HUES6 (cell line): ENCODE measurements around the gene SGIP1.

Experiments
- H3K27ac ChIP-seq: 2 replicates; pipeline ENCODE4 v1.7.0; 2013; ENCODE audit warnings: low read depth, mild to moderate bottlenecking, low read length, inconsistent platforms
- H3K27me3 ChIP-seq: 2 replicates; pipeline ENCODE4 v1.6.1; 2013; ENCODE audit warnings: low read length; ENCODE audit not compliant: control insufficient read depth, insufficient read depth
- H3K36me3 ChIP-seq: 2 replicates; pipeline ENCODE4 v1.6.1; 2013; ENCODE audit warnings: low read length; ENCODE audit not compliant: control insufficient read depth, insufficient read depth
- H3K4me1 ChIP-seq: 2 replicates; pipeline ENCODE4 v1.6.1; 2013; ENCODE audit warnings: low read length; ENCODE audit not compliant: control insufficient read depth, insufficient read depth
- H3K4me3 ChIP-seq: 2 replicates; pipeline ENCODE4 v1.5.1; 2013; ENCODE audit warnings: low read depth, low read length
- H3K9ac ChIP-seq: one replicate; pipeline ENCODE4 v1.6.1; 2013; ENCODE audit warnings: mild to moderate bottlenecking, low read length
- H3K9me3 ChIP-seq: 2 replicates; pipeline ENCODE4 v1.6.1; 2013; ENCODE audit warnings: low read depth, low read length; ENCODE audit not compliant: control insufficient read depth, insufficient read depth

Gene SGIP1

GRCh38 chr1:66503841-66504470 is 30.0 kb upstream of the SGIP1 start:
- H3K9ac ChIP-seq: no peak overlapping the region
- no peak overlapping the region for H3K27ac ChIP-seq

GRCh38 chr1:66505671-66506392 is 28.1 kb upstream of the SGIP1 start:
- no peak overlapping the region for H3K4me3 ChIP-seq
- no peaks in the 10 kb centered on the region for H3K9me3 ChIP-seq
- no peak overlapping the region for H3K27ac ChIP-seq
- no peaks in the 10 kb centered on the region for H3K27me3 ChIP-seq
- no peak overlapping the region for H3K9ac ChIP-seq
- no peaks in the 10 kb centered on the region for H3K4me1 ChIP-seq
- H3K36me3 ChIP-seq: no peaks in the 10 kb centered on the region

More at GRCh38 chr1:66503841-66504470, 30.0 kb upstream of the SGIP1 start:
- Histone ChIP-seq H3K4me1 (no peaks in the 10 kb centered on the region), H3K9me3 (no peaks in the 10 kb centered on the region), H3K36me3 (no peaks in the 10 kb centered on the region), H3K4me3 (no peak overlapping the region), H3K27me3 (no peaks in the 10 kb centered on the region)

GRCh38 chr1:66506393-66506687 is 27.6 kb upstream of the SGIP1 start:
- H3K4me1 ChIP-seq: no peaks in the 10 kb centered on the region
- no peaks in the 10 kb centered on the region for H3K9me3 ChIP-seq
- H3K9ac ChIP-seq: no peak overlapping the region
- H3K36me3 ChIP-seq: no peaks in the 10 kb centered on the region
- H3K27ac ChIP-seq: no peak overlapping the region
- no peak overlapping the region for H3K4me3 ChIP-seq
- H3K27me3 ChIP-seq: no peaks in the 10 kb centered on the region

- Histone ChIP-seq H3K9ac (no peak overlapping the region), H3K4me3 (no peak overlapping the region), H3K27me3 (no peaks in the 10 kb centered on the region), H3K9me3 (no peaks in the 10 kb centered on the region), H3K27ac (no peak overlapping the region), H3K36me3 (no peaks in the 10 kb centered on the region), H3K4me1 (no peaks in the 10 kb centered on the region)
Measured at GRCh38 chr1:66506991-66507390, 27.0 kb upstream of the SGIP1 start.

GRCh38 chr1:66510407-66510806 is 23.5 kb upstream of the SGIP1 start:
- no peak overlapping the region for H3K4me3 ChIP-seq
- H3K9ac ChIP-seq: no peak overlapping the region
- no peaks in the 10 kb centered on the region for H3K4me1 ChIP-seq
- no peaks in the 10 kb centered on the region for H3K9me3 ChIP-seq
- no peak overlapping the region for H3K27ac ChIP-seq
- no peaks in the 10 kb centered on the region for H3K27me3 ChIP-seq
- no peaks in the 10 kb centered on the region for H3K36me3 ChIP-seq

- no peaks in the 10 kb centered on the region for H3K36me3 ChIP-seq
- H3K9ac ChIP-seq: no peak overlapping the region
Measured at GRCh38 chr1:66511118-66511517, 22.8 kb upstream of the SGIP1 start.

GRCh38 chr1:66517959-66518358 is 16.0 kb upstream of the SGIP1 start:
- Histone ChIP-seq H3K27ac (no peak overlapping the region), H3K4me3 (no peak overlapping the region), H3K9me3 (no peaks in the 10 kb centered on the region), H3K9ac (no peak overlapping the region), H3K36me3 (no peaks in the 10 kb centered on the region), H3K27me3 (no peaks in the 10 kb centered on the region), H3K4me1 (no peaks in the 10 kb centered on the region)

More at GRCh38 chr1:66511118-66511517, 22.8 kb upstream of the SGIP1 start:
- H3K27me3 ChIP-seq: no peaks in the 10 kb centered on the region
- no peak overlapping the region for H3K27ac ChIP-seq
- no peaks in the 10 kb centered on the region for H3K9me3 ChIP-seq
- H3K4me3 ChIP-seq: no peak overlapping the region
- no peaks in the 10 kb centered on the region for H3K4me1 ChIP-seq

- Histone ChIP-seq H3K27ac (no peak overlapping the region), H3K4me1 (no peaks in the 10 kb centered on the region), H3K27me3 (no peaks in the 10 kb centered on the region), H3K9me3 (no peaks in the 10 kb centered on the region), H3K4me3 (no peak overlapping the region), H3K36me3 (no peaks in the 10 kb centered on the region), H3K9ac (no peak overlapping the region)
Measured at GRCh38 chr1:66518654-66519053, 15.3 kb upstream of the SGIP1 start.

- no peaks in the 10 kb centered on the region for H3K9me3 ChIP-seq
- no peaks in the 10 kb centered on the region for H3K27me3 ChIP-seq
- no peak overlapping the region for H3K9ac ChIP-seq
- no peaks in the 10 kb centered on the region for H3K4me1 ChIP-seq
- H3K4me3 ChIP-seq: no peak overlapping the region
- no peak overlapping the region for H3K27ac ChIP-seq
- H3K36me3 ChIP-seq: no peaks in the 10 kb centered on the region
Measured at GRCh38 chr1:66519992-66520391, 14.0 kb upstream of the SGIP1 start.

GRCh38 chr1:66520655-66521054 is 13.3 kb upstream of the SGIP1 start:
- Histone ChIP-seq H3K27me3 (no peaks in the 10 kb centered on the region), H3K36me3 (no peaks in the 10 kb centered on the region), H3K4me1 (no peaks in the 10 kb centered on the region), H3K9me3 (no peaks in the 10 kb centered on the region), H3K4me3 (no peak overlapping the region), H3K9ac (no peak overlapping the region), H3K27ac (no peak overlapping the region)

GRCh38 chr1:66521721-66522365 is 12.1 kb upstream of the SGIP1 start:
- H3K9ac ChIP-seq: no peak overlapping the region
- H3K4me1 ChIP-seq: no peaks in the 10 kb centered on the region
- no peak overlapping the region for H3K4me3 ChIP-seq
- H3K9me3 ChIP-seq: no peaks in the 10 kb centered on the region
- H3K27me3 ChIP-seq: no peaks in the 10 kb centered on the region
- no peaks in the 10 kb centered on the region for H3K36me3 ChIP-seq
- H3K27ac ChIP-seq: no peak overlapping the region
